ENCODE data around the gene RRP36.
A peak's percentile ranks its signal among the peaks of the same experiment; 100 is the strongest.

Gene RRP36

DNA sequence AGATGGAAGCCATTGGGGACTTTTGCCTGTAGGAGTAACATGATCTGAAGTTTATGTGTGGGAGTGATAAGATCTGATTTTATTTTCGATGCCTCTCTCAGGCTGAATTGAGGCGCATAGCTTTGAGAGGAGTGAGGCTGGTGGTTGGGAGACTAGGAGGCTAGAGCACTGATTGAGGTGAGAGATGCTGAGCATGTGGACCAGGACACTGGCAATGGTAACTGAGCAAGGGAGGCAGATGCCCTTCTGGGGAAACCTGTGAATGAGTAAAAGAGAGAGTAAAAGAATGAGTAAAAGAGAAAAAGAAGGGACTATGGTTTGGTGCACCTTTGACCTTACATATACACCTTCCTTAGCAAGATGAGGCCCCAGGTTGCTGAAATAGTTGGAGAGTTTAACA is 3.0 kb downstream of the RRP36 start:
- H3K4me1 ChIP-seq (ENCODE audit: insufficient read depth, low read length, poor library complexity, severe bottlenecking): peaks cover 23% of the 10 kb centered on the region
- TF ChIP-seq, protein P1, sequence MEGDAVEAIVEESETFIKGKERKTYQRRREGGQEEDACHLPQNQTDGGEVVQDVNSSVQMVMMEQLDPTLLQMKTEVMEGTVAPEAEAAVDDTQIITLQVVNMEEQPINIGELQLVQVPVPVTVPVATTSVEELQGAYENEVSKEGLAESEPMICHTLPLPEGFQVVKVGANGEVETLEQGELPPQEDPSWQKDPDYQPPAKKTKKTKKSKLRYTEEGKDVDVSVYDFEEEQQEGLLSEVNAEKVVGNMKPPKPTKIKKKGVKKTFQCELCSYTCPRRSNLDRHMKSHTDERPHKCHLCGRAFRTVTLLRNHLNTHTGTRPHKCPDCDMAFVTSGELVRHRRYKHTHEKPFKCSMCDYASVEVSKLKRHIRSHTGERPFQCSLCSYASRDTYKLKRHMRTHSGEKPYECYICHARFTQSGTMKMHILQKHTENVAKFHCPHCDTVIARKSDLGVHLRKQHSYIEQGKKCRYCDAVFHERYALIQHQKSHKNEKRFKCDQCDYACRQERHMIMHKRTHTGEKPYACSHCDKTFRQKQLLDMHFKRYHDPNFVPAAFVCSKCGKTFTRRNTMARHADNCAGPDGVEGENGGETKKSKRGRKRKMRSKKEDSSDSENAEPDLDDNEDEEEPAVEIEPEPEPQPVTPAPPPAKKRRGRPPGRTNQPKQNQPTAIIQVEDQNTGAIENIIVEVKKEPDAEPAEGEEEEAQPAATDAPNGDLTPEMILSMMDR (conservative IDR thresholded peaks at IDR 0.05; ENCODE audit: low read length): no peak
- no peak for TF ChIP-seq EZH2phosphoT487 (IDR thresholded peaks at IDR 0.05; ENCODE audit: borderline replicate concordance)
- no peak overlapping the region for H3K9ac ChIP-seq (ENCODE audit: low read depth, low read length, poor library complexity, severe bottlenecking)
- H3K79me2 ChIP-seq (ENCODE audit: insufficient read depth, low read length): peaks cover 44% of the 10 kb centered on the region
- peak overlapping the region; percentile 34 for H3K4me2 ChIP-seq (ENCODE audit: low read depth, low read length, poor library complexity, severe bottlenecking)
- H3K4me3 ChIP-seq (ENCODE audit: low read length, poor library complexity, severe bottlenecking): no peak overlapping the region
- H3F3A ChIP-seq (ENCODE audit: low read depth): no peaks in the 10 kb centered on the region
- H3K27me3 ChIP-seq (ENCODE audit: insufficient read depth, low read length, poor library complexity, severe bottlenecking): no peaks in the 10 kb centered on the region
- H4K20me1 ChIP-seq (ENCODE audit: insufficient read depth, low read length, poor library complexity, severe bottlenecking): peaks cover 23% of the 10 kb centered on the region
- H3K9me3 ChIP-seq (ENCODE audit: insufficient read depth, low read depth, low read length): no peaks in the 10 kb centered on the region
- H3K9me2 ChIP-seq (replicated peaks; ENCODE audit: low read depth, low read length): no peaks in the 10 kb centered on the region
- no peak overlapping the region for H2AFZ ChIP-seq (ENCODE audit: low read length)
- H3K36me3 ChIP-seq (ENCODE audit: insufficient read depth, low read length): peaks cover 35% of the 10 kb centered on the region; the same call in 1 of the 2 replicates

DNA sequence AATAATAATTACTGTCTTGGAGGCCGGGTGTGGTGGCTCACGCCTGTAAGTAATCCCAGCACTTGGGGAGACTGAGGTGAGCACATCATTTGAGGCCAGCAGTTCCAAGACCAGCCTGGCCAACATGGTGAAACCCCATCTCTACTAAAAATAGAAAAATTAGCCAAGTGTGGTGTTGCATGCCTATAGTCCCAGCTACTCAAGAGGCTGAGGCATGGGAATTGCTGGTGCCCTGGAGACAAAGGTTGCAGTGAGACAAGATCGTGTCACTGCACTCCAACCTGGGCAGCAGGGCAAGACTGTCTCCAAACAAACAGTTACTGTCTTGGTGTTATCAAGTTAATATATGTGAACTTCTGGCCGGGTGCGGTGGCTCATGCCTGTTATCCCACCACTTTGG is 4.9 kb downstream of the RRP36 start:
- Histone ChIP-seq H2AFZ (ENCODE audit: low read length) (no peak overlapping the region), H4K20me1 (ENCODE audit: insufficient read depth, low read length, poor library complexity, severe bottlenecking) (peaks cover 23% of the 10 kb centered on the region), H3F3A (ENCODE audit: low read depth) (no peaks in the 10 kb centered on the region), H3K79me2 (ENCODE audit: insufficient read depth, low read length) (peaks cover 38% of the 10 kb centered on the region), H3K9me3 (ENCODE audit: insufficient read depth, low read depth, low read length) (no peaks in the 10 kb centered on the region), H3K4me2 (ENCODE audit: low read depth, low read length, poor library complexity, severe bottlenecking) (no peak overlapping the region), H3K9me2 (replicated peaks; ENCODE audit: low read depth, low read length) (no peaks in the 10 kb centered on the region), H3K4me3 (ENCODE audit: low read length, poor library complexity, severe bottlenecking) (no peak overlapping the region), H3K27me3 (ENCODE audit: insufficient read depth, low read length, poor library complexity, severe bottlenecking) (no peaks in the 10 kb centered on the region), H3K36me3 (ENCODE audit: insufficient read depth, low read length) (peaks cover 42% of the 10 kb centered on the region), H3K4me1 (ENCODE audit: insufficient read depth, low read length, poor library complexity, severe bottlenecking) (peaks cover 17% of the 10 kb centered on the region), H3K9ac (ENCODE audit: low read depth, low read length, poor library complexity, severe bottlenecking) (no peak overlapping the region)
- no peak for TF ChIP-seq EZH2phosphoT487 (IDR thresholded peaks at IDR 0.05; ENCODE audit: borderline replicate concordance)
- TF ChIP-seq, protein P1 (conservative IDR thresholded peaks at IDR 0.05; ENCODE audit: low read length): no peak

DNA sequence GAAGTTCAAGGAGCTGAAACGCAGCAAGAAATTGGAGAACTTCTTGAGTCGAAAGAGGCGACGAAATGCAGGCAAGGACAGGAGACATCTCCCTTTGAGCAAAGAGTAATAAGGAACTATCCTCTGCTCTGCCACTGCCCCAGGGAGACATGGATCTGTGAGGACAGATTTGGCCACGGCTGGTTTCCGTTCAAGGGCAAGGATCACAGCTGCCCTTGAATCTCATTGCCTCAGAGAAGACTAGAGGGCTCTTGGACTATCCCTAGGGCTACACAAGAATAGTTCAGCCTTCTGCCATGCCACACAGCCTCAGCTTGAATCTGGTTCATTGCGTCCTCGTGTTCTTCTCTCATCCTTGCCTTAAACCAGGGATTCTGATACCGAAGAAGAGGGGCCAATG is 7.7 kb downstream of the RRP36 start:
- H3K36me3 ChIP-seq (ENCODE audit: insufficient read depth, low read length): peaks cover 42% of the 10 kb centered on the region
- H4K20me1 ChIP-seq (ENCODE audit: insufficient read depth, low read length, poor library complexity, severe bottlenecking): peaks cover 6% of the 10 kb centered on the region
- H3K9me3 ChIP-seq (ENCODE audit: insufficient read depth, low read depth, low read length): no peaks in the 10 kb centered on the region
- H3K4me3 ChIP-seq (ENCODE audit: low read length, poor library complexity, severe bottlenecking): no peak overlapping the region
- no peak overlapping the region for H3K4me2 ChIP-seq (ENCODE audit: low read depth, low read length, poor library complexity, severe bottlenecking)
- no peak overlapping the region for H2AFZ ChIP-seq (ENCODE audit: low read length)
- H3K27me3 ChIP-seq (ENCODE audit: insufficient read depth, low read length, poor library complexity, severe bottlenecking): no peaks in the 10 kb centered on the region
- peaks cover 3% of the 10 kb centered on the region for H3K4me1 ChIP-seq (ENCODE audit: insufficient read depth, low read length, poor library complexity, severe bottlenecking)
- TF ChIP-seq EZH2phosphoT487 (IDR thresholded peaks at IDR 0.05; ENCODE audit: borderline replicate concordance): no peak
- TF ChIP-seq, protein P1 (conservative IDR thresholded peaks at IDR 0.05; ENCODE audit: low read length): no peak
- H3K9ac ChIP-seq (ENCODE audit: low read depth, low read length, poor library complexity, severe bottlenecking): no peak overlapping the region
- H3F3A ChIP-seq (ENCODE audit: low read depth): no peaks in the 10 kb centered on the region
- H3K9me2 ChIP-seq (replicated peaks; ENCODE audit: low read depth, low read length): no peaks in the 10 kb centered on the region
- H3K79me2 ChIP-seq (ENCODE audit: insufficient read depth, low read length): peaks cover 10% of the 10 kb centered on the region; the same call in 1 of the 2 replicates

All from Loucy (cell line).